IPS-18a (cell line): ENCODE data around the gene BRPF1.

Experiments used
- H3K27ac ChIP-seq: one replicate; pipeline ENCODE4 v1.5.1; 2013; ENCODE audit warnings: low read length
- H3K27me3 ChIP-seq: one replicate; pipeline ENCODE4 v1.6.1; 2013; ENCODE audit warnings: mild to moderate bottlenecking, low read length; ENCODE audit not compliant: control insufficient read depth, insufficient read depth
- H3K36me3 ChIP-seq: one replicate; pipeline ENCODE4 v1.6.1; 2013; ENCODE audit warnings: low read depth, low read length; ENCODE audit not compliant: control insufficient read depth
- H3K4me1 ChIP-seq: one replicate; pipeline ENCODE4 v1.6.1; 2013; ENCODE audit warnings: low read depth, low read length; ENCODE audit not compliant: control insufficient read depth
- H3K4me3 ChIP-seq: one replicate; pipeline ENCODE4 v1.5.1; 2013; ENCODE audit warnings: low read length
- H3K9ac ChIP-seq: one replicate; pipeline ENCODE4 v1.6.1; 2013; ENCODE audit warnings: mild to moderate bottlenecking, low read length, moderate library complexity
- H3K9me3 ChIP-seq: one replicate; pipeline ENCODE4 v1.6.1; 2013; ENCODE audit warnings: low read depth, low read length; ENCODE audit not compliant: control insufficient read depth

BRPF1 gene

DNA sequence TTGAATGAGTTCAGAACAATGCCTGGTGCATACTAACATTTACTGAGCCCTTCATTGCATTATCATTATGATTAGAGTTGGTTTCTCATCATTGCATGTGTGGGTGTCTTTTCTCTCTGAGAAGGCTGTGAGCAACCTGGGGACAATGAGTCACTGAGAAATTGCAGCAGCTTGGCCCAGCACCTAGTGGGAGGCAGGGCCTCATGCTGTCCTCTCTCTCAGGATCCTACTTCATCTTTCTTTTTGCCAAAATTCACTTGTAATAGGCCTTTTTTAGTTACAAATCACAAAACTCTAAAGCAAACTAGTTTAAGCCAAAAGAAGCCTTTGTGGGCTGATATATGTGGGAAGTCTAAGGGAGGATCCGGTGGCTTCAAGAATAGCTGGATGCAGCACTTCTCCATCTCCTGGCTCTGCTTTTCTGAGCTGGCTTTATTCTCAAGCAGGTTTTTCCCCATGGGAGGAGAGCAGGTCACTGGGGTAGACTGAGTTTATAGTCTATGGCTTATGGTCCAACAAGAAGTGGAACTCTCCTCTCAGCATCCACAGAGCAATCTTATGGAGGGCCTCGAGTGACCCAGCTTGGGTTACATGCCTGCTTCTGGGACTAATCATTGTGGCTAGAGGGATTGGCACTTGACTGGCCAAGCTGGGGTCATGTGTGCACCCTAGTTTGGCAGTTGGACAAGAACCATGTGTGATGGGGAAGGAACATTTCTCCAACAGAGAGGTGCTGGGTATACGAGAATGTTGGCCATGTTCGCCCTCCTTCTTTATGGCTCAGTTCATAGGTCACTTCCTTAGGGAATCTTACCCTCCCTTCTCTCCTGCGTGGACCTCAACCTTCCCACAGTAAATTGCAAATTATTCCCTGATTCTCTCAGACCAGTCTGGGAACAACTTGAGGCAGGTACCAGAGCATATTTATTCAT lies 46.9 kb downstream of the BRPF1 start:
- no peaks in the 10 kb centered on the region for H3K27me3 ChIP-seq
- no peak overlapping the region for H3K4me3 ChIP-seq
- no peaks in the 10 kb centered on the region for H3K9me3 ChIP-seq
- no peak overlapping the region for H3K27ac ChIP-seq
- H3K9ac ChIP-seq, result no peak overlapping the region
- H3K4me1 ChIP-seq, result no peaks in the 10 kb centered on the region
- peaks cover 20% of the 10 kb centered on the region for H3K36me3 ChIP-seq

DNA sequence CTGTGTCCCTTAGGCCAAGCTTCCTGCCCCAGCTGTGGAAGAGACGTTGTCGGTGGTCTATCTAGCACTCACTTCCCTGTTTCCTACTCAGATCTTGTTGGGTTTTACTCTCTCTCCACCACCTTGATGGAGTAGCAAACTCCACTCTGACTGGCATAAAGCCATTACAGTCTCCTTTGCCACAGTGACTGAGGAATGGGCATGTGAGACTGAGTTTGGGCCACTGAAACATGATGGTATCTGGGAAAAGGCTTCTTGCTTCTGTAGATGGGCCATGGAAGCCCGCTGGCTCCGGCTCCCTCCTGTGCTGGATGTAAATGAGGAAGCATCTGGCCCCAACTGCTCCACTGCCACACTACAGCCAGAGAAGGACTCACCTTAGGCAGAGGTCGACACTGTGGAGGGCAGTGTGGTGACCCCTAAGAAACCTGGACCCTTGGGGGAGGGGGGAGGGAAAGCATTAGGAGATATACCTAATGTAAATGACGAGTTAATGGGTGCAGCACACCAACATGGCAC lies 47.6 kb downstream of the BRPF1 start:
- Histone ChIP-seq H3K4me3 (no peak overlapping the region), H3K9ac (no peak overlapping the region), H3K27ac (no peak overlapping the region), H3K9me3 (no peaks in the 10 kb centered on the region), H3K27me3 (no peaks in the 10 kb centered on the region), H3K36me3 (peaks cover 26% of the 10 kb centered on the region), H3K4me1 (no peaks in the 10 kb centered on the region)

DNA sequence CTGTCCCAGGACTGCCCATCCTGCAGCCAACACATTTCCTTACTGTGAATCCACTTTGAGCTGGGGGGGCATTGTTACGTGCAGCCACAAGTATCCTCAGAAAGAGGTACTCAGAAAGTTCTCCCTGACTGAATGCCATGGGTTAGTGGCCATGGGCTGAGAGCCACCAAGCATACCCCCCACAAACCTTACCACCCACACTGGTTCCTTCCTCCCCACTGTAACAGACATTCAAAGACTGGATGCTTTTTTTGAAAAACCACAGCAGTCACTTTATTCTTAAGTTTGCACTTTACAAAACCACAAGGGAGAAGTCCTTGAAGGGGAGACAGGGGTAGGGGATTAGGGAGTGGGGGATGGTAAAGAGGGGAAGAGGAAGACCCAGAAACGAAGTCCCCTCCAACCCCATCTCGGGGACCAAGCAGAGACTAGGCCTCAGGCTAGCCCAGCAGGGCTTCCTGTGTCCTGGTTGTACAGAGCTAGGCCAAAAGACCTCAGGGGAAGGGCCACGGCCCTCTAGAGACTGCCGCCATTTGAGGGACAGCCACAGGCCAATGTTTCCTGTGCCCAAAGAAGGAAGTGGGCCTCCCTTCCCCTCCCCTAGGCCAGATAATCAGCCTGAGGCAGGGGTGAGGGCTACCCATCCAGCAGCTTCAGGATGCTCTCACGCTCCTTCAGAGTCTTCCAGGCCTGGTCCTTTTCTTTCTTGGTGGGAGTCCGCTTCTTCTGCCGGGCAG lies 48.4 kb downstream of the BRPF1 start:
- Histone ChIP-seq H3K36me3 (peaks cover 27% of the 10 kb centered on the region), H3K9me3 (no peaks in the 10 kb centered on the region), H3K27ac (no peak overlapping the region), H3K4me1 (no peaks in the 10 kb centered on the region), H3K27me3 (no peaks in the 10 kb centered on the region), H3K9ac (no peak overlapping the region), H3K4me3 (no peak overlapping the region)

DNA sequence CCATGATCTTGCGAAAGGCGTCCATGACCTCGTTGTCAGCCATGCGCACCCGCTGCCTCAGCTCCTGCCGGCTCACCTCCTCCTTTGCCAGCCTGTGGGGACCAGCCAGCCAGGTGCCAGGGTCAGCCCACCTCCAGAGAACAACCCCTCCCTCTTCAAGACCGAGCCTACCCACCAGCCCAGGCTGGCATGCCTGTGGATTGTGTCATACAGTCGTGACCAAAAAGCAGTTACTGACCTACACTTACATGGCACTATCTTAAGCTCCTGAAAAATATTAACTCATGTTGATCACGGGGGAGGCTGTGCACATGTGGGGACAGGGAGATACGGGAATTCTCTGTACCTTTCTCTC lies 48.9 kb downstream of the BRPF1 start:
- Histone ChIP-seq H3K9ac (no peak overlapping the region), H3K4me1 (no peaks in the 10 kb centered on the region), H3K36me3 (peaks cover 31% of the 10 kb centered on the region), H3K27me3 (no peaks in the 10 kb centered on the region), H3K4me3 (no peak overlapping the region), H3K9me3 (no peaks in the 10 kb centered on the region), H3K27ac (no peak overlapping the region)

DNA sequence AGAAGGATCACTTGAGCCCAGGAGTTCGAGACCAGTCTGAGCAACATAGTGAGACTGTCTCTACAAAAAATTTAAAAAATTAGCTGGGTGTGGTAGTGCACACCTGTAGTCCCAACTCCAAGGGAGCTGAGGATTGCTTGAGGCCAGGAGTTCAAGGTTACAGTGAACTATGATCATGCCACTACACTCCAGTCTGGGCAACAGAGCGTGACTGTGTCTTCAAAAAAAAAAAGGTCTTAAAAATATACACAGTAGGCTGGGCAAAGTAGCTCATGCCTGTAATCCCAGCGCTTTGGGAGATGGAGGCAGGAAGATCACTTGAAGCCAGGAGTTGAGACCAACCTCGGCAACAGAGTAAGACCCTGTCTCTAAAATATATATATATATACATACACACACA lies 49.4 kb downstream of the BRPF1 start:
- Histone ChIP-seq H3K27me3 (no peaks in the 10 kb centered on the region), H3K36me3 (peaks cover 34% of the 10 kb centered on the region), H3K9me3 (no peaks in the 10 kb centered on the region), H3K9ac (no peak overlapping the region), H3K27ac (no peak overlapping the region), H3K4me1 (no peaks in the 10 kb centered on the region), H3K4me3 (no peak overlapping the region)

DNA sequence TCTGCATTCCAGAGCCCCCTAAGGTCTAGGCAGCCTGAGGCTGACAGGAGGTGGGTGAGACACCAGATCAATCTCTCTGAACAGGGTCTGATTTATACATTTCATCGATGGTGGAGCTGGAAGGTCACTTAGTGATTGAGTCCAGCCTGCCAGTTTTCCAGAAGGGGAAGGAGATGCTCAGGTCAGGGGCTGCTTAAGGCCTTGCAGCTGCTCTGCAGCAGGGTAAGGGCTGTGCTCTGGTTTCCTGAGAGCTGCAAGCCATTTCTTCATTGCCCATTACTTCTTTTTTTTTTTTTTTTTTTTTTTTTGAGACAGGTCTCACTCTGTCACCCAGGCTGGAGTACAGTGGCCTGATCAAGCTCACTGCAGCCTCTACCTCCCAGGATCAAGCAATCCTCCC lies 50.0 kb downstream of the BRPF1 start:
- H3K4me1 ChIP-seq, result no peaks in the 10 kb centered on the region
- H3K27ac ChIP-seq, result no peak overlapping the region
- no peak overlapping the region for H3K9ac ChIP-seq
- peaks cover 39% of the 10 kb centered on the region for H3K36me3 ChIP-seq
- no peaks in the 10 kb centered on the region for H3K27me3 ChIP-seq
- H3K4me3 ChIP-seq, result no peak overlapping the region
- H3K9me3 ChIP-seq, result no peaks in the 10 kb centered on the region

DNA sequence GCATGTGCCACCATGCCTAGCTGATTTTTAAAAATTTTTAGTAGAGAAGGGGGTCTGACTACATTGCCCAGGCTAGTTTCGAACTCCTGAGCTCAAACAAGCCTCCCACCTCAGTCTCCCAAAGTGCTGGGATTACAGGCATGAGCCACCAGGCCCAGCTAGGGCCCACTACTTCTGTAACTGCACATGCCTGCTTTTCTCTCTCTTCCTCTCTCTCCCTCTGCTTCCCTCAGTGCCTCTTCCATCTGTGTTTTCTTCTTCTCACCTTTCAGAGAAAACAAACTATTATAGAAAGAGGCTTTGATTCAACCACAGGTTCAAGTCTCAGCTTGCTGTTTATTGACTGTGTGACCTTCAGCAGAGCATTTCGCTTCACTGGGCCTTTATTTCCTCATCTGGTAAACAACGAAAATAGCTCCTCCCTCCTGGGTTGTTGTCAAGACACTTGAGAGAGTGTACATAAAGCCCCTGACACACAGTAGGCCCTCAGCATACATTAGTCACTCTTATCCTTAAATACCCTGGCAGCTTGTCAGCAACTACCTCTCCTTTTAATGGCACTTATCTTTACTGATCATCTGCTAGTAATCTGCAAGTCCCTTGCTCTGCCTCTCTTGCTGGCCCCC lies 50.6 kb downstream of the BRPF1 start:
- H3K27me3 ChIP-seq, result no peaks in the 10 kb centered on the region
- no peak overlapping the region for H3K4me3 ChIP-seq
- no peak overlapping the region for H3K27ac ChIP-seq
- H3K4me1 ChIP-seq, result no peaks in the 10 kb centered on the region
- peaks cover 42% of the 10 kb centered on the region for H3K36me3 ChIP-seq
- no peaks in the 10 kb centered on the region for H3K9me3 ChIP-seq
- no peak overlapping the region for H3K9ac ChIP-seq

DNA sequence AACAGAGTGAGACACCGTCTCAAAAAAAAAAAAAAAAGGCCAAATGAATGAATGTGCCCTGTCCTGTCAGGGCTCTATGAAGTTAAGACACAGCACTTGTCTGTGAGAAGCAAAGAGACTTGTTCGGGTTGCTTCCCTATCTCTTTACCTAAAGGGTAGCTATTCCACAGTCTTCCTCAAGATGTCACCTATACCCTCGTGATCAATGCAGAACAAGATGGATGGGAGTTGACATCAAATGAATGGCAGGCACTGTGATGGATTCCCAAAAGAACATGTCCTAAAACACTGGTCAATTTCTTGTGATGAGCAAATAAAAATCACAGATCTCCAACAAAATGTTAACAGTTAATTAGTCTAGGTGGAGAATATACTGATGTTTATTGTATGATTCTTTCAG lies 51.2 kb downstream of the BRPF1 start:
- no peaks in the 10 kb centered on the region for H3K4me1 ChIP-seq

DNA sequence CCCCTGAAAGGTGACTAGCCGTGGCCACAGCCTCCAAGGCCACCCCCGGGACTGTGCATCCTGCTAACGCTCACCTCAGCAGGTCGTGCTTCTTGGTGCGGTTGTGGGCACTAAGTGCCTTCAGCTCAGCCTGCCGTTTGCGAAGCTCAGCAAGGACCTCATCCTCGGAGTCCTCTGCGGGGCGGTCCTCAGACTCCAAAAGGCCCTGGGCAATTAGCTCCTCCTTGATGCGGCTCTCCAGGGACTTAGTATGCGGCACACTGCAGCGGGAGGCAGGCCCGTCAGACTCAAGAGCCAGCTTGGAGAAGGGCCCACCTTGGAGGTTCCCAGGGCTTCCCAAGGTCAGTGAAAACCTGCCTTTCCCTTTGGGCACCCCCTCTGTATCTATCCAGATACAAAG lies 52.4 kb downstream of the BRPF1 start:
- H3K27ac ChIP-seq, result no peak overlapping the region
- no peaks in the 10 kb centered on the region for H3K4me1 ChIP-seq
- no peak overlapping the region for H3K9ac ChIP-seq
- no peaks in the 10 kb centered on the region for H3K27me3 ChIP-seq
- no peak overlapping the region for H3K4me3 ChIP-seq
- no peaks in the 10 kb centered on the region for H3K9me3 ChIP-seq
- H3K36me3 ChIP-seq, result peaks cover 45% of the 10 kb centered on the region

More for the DNA sequence above, 51.2 kb downstream of the BRPF1 start:
- Histone ChIP-seq H3K36me3 (peaks cover 44% of the 10 kb centered on the region), H3K9ac (no peak overlapping the region), H3K9me3 (no peaks in the 10 kb centered on the region), H3K4me3 (no peak overlapping the region), H3K27me3 (no peaks in the 10 kb centered on the region), H3K27ac (no peak overlapping the region)

DNA sequence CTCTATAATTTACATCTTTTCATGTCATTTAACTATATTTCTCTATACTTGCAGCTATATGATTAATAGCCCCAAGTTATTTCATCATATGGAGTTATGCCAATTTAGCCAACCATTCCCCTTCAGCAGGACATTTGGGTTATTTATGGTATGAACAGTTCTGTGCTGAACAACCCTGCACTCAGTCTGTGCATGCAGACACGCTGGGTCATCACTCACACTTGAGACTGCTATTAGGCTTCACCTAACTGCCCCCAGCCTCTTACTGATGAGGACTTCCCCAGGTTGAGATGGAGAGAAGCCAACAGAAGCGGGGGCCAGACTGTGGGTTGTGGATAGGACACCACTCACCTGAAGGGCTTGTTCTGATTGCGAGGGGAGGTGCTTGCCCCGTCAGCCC lies 53.4 kb downstream of the BRPF1 start:
- peaks cover 54% of the 10 kb centered on the region for H3K36me3 ChIP-seq
- no peaks in the 10 kb centered on the region for H3K27me3 ChIP-seq
- no peak overlapping the region for H3K4me3 ChIP-seq
- no peaks in the 10 kb centered on the region for H3K9me3 ChIP-seq
- no peaks in the 10 kb centered on the region for H3K4me1 ChIP-seq
- no peak overlapping the region for H3K9ac ChIP-seq
- no peak overlapping the region for H3K27ac ChIP-seq

DNA sequence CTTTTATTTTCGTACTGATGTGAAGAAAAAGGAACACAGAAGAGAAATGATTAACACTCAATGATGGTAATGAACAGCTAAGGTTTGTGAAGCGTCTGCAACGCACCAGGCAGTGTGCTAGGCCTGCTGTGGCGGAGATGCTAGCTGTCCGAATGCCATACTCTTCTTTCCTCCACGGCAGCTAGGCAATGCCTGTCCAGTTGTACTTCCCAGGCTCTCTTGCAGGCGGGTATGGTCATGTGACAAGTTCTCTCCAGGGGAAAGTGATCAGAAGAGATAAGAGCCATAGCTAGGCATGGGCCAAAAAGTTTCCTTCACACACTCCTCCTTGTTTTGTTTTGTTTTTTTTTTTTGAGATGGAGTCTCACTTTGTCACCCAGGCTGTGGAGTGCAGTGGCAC lies 54.1 kb downstream of the BRPF1 start:
- Histone ChIP-seq H3K27me3 (no peaks in the 10 kb centered on the region), H3K9ac (no peak overlapping the region), H3K4me3 (no peak overlapping the region), H3K4me1 (no peaks in the 10 kb centered on the region), H3K36me3 (peaks cover 53% of the 10 kb centered on the region), H3K9me3 (no peaks in the 10 kb centered on the region), H3K27ac (no peak overlapping the region)
